GM21576 (cell line): ENCODE data around the gene SERPINA1.
"Not testable (repeated sequence)": the region's sequence is repeated elsewhere in the genome, so short reads cannot be mapped to it uniquely, and the experiment has no call there.

Experiments
- ATAC-seq: cut with Tn5 transposase; IDR thresholded peaks from one replicate; pipeline ENCODE4 v1.9.1; 2021; ENCODE audit warnings: mild to moderate bottlenecking, moderate library complexity; ENCODE audit not compliant: unreplicated experiment

Gene SERPINA1

DNA sequence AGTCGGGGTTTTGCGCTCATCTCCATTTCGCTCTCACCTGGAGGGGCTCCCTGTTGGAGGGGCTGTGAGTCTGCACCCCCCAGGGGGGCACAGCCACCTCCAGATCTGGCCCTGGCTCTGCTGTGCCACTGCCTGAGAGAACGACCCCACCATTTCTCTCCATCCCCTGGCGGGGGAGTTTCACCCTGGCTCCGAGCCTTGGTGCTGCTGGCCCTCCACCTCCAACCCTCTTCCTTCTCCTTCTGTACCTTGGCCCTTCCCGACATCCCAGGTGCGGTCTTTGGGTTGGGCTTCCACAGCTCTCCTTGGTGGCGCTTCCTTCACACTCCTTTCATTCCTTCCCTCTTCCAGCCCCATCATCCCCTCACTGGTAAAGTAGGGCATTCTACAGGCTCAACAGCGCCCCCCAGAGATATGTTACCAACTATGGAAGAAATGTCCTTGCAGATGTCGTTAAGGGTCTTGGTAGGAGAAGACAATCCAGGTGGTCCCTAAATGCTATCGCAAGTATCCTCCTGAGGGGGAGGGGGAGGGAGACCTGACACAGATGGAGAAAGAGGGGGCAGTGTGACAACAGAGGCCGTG is 16.3 kb downstream of the SERPINA1 start:
- ATAC-seq = no peak

DNA sequence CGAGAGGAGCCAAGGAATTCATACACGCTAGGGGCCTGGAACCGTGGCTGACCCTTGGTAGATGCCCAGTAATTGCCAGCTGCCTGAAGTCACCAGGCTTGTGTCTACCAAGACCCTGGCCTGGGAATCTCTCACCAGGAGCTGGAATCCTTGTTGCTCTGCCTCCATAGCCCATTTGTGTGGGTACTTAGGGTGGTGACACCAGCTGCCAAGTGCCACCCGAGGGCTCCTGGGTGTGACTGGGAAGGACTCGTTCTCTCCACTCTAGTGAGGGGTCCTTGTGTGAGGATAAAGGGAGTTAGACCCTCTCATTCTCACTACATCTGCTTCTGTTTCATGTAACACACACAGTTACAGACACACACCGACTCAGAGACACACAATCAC is 17.9 kb downstream of the SERPINA1 start:
- no peak for ATAC-seq

DNA sequence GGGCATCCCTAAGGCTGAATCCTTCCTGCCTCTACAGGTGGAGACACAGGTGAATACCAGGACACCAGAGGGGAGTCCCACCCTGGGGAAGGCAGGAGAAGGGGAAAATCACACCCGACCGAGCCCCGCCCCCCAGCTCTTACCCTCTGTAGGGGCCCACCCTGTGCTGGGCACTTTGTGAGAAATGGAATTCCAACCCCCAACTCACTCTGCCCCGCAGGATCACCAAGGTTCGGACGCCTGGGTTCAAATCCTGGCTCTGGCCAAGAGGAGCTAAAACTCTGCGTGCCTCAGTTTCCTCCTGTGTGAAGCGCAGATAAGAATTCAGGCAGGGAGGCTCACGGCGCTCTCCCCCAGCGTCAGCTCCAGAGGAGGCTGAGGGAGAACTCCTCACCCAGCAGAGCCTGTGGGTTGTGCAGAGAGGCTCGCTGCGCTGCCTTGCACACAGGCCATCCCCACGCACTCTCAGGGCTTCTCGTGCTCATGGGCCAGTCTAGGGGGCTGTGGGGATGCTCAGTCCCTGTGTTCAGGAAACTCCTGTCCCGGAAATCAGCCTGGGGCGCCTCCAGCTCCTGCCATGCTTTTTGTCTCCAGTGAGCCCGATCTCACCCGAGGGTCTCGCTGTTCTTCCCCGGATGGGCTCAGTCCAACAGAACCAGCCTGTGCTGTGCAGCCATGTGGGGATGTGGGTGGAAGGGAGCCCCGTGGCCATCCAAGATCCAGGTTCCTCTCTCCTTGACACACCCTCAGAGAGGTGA is 18.5 kb downstream of the SERPINA1 start:
- not testable (repeated sequence) for ATAC-seq

DNA sequence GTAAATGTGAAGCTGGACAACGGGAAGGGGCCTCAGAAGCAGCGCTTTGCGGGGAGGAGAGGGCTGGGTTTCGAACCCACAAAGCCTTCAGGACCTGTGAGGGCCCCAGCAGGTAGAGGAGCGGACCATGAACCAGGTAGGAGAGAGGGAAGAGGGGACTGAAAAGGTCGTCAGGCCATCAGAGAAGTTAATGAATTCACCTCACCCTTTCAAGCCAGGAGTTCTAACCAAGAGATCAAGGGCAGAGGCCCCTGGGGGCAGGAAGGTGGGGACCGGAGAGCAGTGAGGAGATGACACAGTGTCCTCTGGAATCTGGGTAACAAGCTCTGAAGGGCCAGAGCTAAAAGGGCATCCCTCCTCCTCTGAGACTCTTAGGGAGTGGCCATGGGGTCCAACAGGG is 19.4 kb downstream of the SERPINA1 start:
- no peak for ATAC-seq

- no peak for ATAC-seq
Observed at GRCh38 chr14:94368243-94368590, 20.2 kb downstream of the SERPINA1 start.

DNA sequence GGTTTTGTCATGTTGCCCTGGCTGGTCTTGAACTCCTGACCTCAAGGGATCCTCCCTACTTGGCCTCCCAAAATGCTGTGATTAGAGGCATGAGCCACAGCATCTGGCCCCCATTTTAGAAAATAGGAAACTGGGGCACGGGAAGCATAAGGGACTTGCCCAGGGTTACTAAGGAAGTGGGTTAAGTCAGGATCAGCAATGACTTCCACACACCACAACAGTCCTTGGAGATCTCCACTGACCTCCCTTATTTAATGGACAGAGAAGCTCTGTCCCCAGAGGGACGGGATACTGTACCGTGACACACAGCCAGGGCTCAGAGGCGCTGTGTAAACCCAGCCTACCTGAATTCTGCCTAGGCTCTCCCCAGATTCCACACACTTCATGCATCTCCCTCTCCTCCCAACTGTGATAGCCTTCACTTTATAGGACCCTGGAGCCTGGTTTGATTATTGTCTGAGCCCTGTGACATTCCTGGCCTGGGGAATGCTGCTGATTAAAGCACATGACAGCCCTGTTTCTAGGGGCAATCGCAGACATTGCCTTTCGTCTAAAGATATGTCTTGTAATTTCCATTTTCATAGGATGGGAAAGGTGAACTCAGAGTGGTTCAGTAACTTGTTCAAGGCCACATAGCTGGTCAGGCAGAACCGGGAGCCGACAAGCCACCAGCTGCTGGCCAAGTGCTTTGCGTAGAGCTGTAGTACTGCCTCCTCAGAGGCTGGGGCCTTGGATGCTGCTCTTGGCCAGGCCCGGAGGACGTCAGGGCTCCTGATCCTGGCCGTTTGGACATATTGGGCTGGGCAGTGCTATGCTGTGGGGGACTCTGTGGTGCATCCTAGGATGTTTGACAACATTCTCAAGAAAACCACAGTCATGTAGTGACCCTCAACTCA is 20.8 kb downstream of the SERPINA1 start:
- no peak for ATAC-seq

GRCh38 chr14:94366146-94366915 is 22.1 kb downstream of the SERPINA1 start, which contains the start of gene SERPINA2:
Gene SERPINA2, minus strand, starts transcription at chr14:94366698.
- ATAC-seq = no peak

DNA sequence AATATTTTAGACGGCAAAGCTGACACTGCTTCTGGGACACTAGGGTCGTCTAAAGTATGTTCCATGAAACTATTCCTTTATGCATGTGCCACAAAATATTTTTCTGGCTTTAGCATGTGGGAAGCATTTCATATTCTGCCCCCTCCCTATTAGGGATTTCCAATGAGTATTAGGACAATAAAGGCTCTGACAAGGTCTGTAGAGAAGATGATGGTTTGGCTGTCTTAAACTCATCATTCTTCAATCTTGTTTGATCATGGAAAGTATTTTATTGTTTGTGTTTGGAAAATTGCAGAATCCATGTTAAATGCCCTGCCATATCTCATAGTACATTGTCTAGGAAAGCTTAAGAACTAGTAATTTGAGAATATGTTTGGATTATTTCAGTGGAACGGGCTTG is 22.8 kb downstream of the SERPINA1 start:
- no peak for ATAC-seq

- ATAC-seq = no peak
Observed at GRCh38 chr14:94364964-94365363, 23.4 kb downstream of the SERPINA1 start.

- ATAC-seq = no peak
Observed at GRCh38 chr14:94364037-94364436, 24.4 kb downstream of the SERPINA1 start.

GRCh38 chr14:94363151-94363624 is 25.2 kb downstream of the SERPINA1 start:
- no peak for ATAC-seq

- no peak for ATAC-seq
Observed at GRCh38 chr14:94362614-94363133, 25.7 kb downstream of the SERPINA1 start.

DNA sequence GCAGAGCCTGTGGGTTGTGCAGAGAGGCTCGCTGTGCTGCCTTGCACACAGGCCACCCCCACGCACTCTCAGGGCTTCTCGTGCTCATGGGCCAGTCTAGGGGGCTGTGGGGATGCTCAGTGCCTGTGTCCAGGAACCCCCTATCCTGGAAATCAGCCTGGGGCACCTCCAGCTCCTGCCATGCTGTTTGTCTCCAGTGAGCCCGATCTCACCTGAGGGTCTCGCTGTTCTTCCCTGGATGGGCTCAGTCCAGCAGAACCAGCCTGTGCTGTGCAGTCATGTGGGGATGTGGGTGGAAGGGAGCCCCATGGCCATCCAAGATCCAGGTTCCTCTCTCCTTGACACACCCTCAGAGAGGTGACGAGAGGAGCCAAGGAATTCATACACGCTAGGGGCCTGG is 26.7 kb downstream of the SERPINA1 start:
- no peak for ATAC-seq

- no peak for ATAC-seq
Observed at GRCh38 chr14:94360945-94361565, 27.3 kb downstream of the SERPINA1 start.

DNA sequence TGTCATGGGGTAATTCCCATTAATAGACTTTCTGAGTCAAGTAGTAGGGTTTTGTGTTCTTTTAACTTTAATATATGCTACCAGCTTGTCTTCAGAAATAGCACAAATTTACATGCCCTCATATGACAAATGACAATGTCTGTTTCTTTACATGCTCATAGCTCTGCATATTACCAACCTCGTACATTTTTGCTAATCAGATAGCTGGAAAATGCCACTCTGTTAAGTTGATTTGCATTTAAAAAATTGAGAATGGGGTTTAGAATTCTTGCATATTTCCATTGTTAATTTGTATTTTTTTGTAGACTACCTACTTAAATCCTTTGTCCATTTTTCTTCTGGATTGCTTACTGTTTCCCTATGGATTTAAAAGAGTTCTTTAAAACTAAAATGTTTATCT is 31.2 kb downstream of the SERPINA1 start:
- no peak for ATAC-seq

DNA sequence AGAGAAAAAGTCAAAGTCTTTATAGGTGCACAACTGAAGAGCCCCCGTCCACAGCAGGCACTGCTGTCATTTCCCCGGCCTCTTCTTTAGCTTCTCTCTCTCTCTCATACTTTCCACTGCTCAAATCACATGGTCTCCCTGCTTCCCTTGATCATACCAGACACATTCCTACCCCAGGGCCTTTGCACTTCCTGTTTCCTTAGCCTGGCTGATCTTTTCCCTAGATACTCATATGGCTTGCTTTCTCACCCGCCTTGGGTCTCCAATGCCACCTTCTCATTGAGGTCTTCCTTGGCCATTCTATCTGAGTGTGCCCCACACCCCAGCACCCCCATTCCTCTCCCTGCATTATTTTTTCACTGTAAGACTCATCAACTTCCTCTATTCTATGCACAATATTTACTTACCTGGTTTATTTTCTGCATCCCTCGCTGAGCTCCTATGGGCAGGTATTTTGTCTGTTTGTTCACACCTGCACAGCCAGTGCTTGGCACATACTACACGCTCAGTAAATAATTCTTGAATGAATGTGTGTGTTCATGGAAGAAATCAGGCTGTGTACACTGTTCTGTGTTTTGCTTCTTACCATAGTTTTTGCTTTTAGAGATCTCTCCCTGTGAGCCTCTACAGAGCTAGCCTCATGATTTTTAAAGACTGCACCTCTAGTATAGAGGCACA is 31.9 kb downstream of the SERPINA1 start:
- ATAC-seq = no peak

- no peak for ATAC-seq
Observed at GRCh38 chr14:94355191-94355794, 33.1 kb downstream of the SERPINA1 start.

- ATAC-seq = no peak
Observed at GRCh38 chr14:94354638-94355185, 33.7 kb downstream of the SERPINA1 start.

- ATAC-seq = not testable (repeated sequence)
Observed at GRCh38 chr14:94354190-94354589, 34.2 kb downstream of the SERPINA1 start.
